Dedifferentiated amniotic fluid mesenchymal stem cell (primary cell): ENCODE measurements around the gene GAGE12J.
A peak's percentile ranks its signal among the peaks of the same experiment; 100 is the strongest.
"Not testable (repeated sequence)": the region's sequence is repeated elsewhere in the genome, so short reads cannot be mapped to it uniquely, and the experiment has no call there.

Experiments used
- DNase-seq: peaks from one replicate; pipeline ENCODE4 v3.0.0-alpha.2; 2016; ENCODE audit errors: extremely low spot score

GAGE12J gene

GRCh38 chrX:49321737-49322136 lies at the start of gene GAGE12J:
Gene GAGE12J, plus strand, starts transcription at chrX:49322037. Its CDS starts 1,157 bp downstream, at chrX:49323194.
- DNase-seq, result not testable (repeated sequence)

GRCh38 chrX:49272421-49272820 lies 49.4 kb upstream of the GAGE12J start:
- no peak for DNase-seq

DNA sequence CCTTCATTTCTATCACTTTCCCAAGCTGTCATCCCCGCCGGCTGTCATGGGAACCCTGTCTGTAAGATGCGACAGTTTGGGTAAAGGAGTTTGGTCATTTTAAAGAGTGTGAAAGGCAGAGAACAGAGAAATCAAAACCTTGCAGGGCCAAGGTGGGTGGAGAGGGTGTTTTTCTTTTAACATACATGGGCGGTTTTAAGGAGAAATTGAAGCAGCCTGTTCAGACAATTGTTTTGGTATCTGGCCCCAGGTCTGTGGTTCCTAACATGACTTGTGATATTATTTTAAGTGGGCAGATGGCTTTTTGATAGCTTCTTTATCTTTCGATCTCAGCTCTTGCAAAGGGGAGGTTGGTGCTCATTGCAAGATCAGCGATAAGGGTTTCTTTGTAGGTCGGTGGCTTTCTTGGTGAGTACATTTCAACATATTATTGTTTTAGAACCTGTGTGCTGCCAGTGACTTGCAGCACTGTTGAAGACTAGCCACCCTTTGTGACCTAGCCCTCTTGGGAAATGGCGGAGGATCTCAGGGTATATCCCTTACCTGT lies 48.6 kb upstream of the GAGE12J start:
- DNase-seq, result no peak

- DNase-seq, result no peak
Observed at GRCh38 chrX:49276207-49276606, 45.6 kb upstream of the GAGE12J start.

- no peak for DNase-seq
Observed at GRCh38 chrX:49276671-49277534, 44.9 kb upstream of the GAGE12J start.

GRCh38 chrX:49277535-49277830 lies 44.4 kb upstream of the GAGE12J start:
- no peak for DNase-seq

- DNase-seq, result no peak
Observed at GRCh38 chrX:49278081-49278480, 43.8 kb upstream of the GAGE12J start.

DNA sequence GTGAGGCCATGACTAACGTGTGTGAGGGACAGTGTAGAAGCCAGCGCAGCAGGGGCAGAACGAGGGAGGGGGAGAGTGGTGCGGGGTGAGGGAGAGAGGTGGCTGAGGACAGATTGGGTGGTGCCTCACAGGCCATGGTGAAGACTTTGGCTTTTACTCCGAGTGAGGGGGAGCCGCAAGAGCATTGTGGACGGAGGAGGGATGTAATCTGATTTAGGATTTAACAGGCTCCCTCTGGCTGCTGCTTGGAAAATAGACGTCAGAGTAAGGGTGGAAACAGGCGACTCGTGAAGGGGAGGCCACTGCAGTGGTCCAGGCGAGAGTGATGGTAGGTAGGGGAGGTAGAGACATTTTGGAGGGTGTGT lies 39.2 kb upstream of the GAGE12J start:
- DNase-seq, result no peak

DNA sequence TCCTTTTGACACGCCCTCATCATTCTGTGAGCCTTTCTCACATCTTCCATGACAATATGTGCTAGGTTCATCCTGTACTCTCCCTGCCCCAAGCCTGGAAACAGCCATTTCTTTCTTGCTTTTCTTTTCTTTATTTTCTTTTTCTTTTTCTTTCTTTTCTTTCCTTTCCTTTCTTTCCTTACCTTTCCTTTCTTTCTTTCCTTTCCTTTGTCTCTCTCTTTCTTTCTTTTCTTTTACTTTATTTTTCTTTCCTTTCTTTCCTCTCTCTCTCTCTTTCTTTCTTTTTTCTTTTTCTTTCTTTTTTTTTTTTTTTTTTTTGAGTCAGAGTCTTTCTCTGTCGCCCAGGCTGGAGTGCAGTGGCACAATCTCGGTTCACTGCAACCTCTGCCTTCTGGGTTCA lies 37.6 kb upstream of the GAGE12J start:
- DNase-seq, result no peak

DNA sequence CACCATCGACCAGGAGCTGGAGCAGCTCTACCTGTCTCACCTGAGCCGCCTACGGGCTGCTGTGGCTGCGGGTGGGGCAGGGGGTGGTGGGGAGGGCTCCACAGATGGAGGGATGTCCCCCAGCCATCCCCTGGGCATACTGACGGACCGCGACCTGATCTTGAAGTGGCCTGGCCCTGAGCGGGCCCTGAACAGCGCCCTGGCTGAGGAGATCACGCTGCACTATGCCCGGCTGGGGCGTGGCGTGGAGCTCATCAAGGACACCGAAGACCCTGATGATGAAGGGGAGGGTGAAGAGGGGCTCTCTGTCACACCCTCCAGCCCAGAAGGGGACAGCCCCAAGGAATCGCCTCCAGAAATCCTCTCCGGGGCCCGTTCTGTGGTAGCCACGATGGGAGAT lies 35.7 kb upstream of the GAGE12J start:
- DNase-seq, result no peak

DNA sequence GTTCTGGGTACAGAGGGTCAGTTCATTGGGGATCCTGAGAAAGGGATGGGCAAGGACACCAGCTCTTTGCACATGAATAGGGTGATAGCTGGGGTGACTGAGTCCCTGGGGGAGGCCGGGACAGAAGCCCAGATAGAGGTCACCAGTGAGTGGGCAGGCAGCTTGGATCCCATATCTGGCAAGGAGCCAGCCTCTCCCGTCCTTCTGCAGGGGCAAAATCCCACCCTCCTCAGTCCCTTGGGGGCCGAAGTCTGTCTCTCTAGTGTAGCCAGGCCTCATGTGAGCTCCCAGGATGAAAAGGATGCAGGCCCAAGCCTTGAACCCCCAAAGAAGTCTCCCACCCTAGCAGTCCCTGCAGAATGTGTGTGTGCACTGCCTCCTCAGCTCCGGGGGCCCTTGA lies 35.3 kb upstream of the GAGE12J start:
- DNase-seq, result no peak

- no peak for DNase-seq
Observed at GRCh38 chrX:49287665-49288064, 34.2 kb upstream of the GAGE12J start.

DNA sequence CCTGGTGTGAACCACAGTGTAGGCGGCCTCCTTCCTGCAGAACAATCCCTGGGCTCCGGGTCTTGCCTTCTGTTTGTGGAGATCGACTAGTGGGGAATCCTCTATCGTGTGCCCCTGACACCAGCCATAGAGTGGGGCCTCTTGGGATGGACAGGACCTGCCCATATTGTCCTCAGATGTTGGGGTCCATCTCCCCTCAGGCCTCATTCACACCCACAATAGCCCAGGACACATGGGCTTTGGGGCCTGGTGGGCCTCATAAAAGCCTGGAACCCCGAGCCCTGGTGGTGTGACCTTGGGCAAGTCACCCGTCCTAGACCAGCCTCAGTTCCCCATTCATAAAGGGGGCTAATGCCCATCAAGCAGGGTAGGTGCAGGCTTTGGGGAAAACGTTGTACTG lies 31.6 kb upstream of the GAGE12J start:
- DNase-seq, result no peak

- no peak for DNase-seq
Observed at GRCh38 chrX:49291615-49292337, 30.1 kb upstream of the GAGE12J start.

DNA sequence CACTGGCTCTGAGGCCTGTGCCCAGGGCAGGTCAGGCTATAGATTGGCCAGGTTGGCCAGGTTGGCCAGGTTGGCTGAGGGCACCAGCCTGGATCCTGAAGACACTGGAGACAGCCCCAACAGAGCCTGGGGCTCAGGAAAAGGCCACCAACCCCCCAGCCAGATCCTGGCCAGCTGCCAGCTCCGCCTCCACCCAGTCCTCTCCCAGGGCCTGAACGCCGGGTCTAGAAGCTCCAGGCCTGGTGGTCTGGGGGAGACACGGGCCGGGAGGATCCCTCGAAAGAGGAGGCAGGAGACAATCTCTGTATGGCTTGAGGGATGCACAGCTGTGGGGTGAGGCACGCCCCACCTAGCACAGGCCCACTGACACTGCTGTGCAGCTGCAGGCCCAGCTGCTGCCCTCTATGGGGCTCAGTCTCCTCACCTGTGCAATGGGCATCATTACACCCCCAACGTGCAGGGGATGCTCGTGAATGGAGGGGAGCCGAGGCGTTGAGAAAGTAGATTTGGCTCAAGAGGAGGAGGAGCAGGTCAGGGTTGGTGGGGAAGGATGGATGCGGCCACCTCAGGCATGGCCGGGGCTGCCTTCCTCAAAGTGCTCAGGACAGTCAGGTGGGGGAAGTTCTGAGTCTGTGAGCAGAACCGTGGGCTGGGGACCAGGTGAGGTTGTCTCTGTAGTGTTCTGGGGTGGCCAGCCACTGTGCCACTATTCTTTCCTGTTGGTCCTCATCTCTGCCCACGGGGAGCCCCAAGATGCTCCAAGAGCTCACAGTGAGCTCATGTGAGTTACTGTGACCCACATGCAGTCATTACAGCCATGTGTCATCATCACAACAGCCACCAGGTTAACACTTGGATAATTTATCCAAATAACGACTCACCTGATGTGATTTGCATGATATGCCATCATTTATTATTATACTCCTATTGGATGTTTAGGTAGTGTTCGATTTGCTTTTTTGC lies 29.2 kb upstream of the GAGE12J start:
- no peak for DNase-seq

- not testable (repeated sequence) for DNase-seq
Observed at GRCh38 chrX:49299293-49299692, 22.5 kb upstream of the GAGE12J start.

GRCh38 chrX:49300703-49301102 lies 21.1 kb upstream of the GAGE12J start:
- no peak for DNase-seq

DNA sequence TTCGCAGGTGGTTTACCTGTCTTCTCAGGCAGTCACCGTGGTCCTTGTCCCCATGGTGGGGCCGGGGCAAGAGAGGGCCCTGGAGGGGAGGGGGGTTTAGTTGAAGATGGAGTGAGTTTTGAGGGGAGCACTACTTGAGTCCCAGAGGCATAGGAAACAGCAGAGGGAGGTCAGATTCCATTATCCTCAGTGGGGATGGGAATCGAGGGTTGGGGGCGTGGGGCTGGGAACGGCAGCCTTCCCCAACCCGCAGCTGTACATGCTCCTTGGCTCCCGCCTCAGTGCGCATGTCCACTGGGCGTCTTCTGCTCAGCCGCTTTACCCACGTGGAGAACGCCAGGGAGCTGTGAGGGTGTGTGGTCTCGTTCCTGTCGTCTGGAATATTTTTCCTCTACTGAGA lies 18.5 kb upstream of the GAGE12J start, which contains the start of gene GAGE10:
TSS of gene GAGE10 (plus strand) at position 301 of the 400 bp plus-strand sequence. CDS start 1,214 bp downstream, outside the sequence.
- DNase-seq, result no peak

DNA sequence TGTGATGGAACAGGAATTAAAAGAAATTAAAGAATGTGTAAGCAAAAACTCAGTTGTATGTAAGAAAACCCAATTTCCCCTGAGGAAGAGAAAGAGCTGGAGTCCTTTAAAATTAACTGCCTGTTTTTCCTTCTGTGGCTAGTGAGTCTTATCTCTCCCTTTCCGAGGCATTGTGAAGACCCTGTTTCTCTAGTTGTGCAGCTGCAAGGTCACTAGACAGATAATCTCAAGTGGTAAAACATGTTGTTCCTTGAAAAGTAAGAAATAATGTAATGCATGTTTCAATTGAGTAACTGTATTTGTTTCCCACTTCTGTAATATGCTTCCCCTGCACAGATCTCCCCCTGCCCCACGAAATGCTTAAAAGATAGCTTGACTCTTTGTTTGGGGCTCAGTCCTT lies 14.1 kb upstream of the GAGE12J start:
- DNase-seq, result not testable (repeated sequence)

GRCh38 chrX:49308604-49309269 lies 13.1 kb upstream of the GAGE12J start:
- DNase-seq, result no peak

- peak; percentile 26 for DNase-seq
Observed at GRCh38 chrX:49309401-49309981, 12.3 kb upstream of the GAGE12J start.
